Epithelial cell of proximal tubule (primary cell): Measurements from ENCODE around the gene TMEM130. TPM values are rescaled to one million over a fixed set of nuclear protein-coding genes. Genes with fewer than 3 reads are reported as not detected.

ENCODE experiments used
- DNase-seq: peaks from one replicate; pipeline ENCODE4 v3.0.0-alpha.2; 2011; ENCODE audit warnings: low read depth
- H3K4me3 ChIP-seq: 2 replicates; pipeline ENCODE4 v1.5.1; 2011; ENCODE audit warnings: low read depth, mild to moderate bottlenecking, low read length
- total RNA-seq: library from RNA; depleted of rRNA; stranded (reverse); fragments of >200 nt; gene quantifications from 2 replicates; pipeline ENCODE4 v1.2.3, GENCODE V29; 2015
- TF ChIP-seq, protein P1 (sequence below): conservative IDR thresholded peaks from 2 replicates; pipeline ENCODE4 v1.5.1; 2012; ENCODE audit warnings: low read depth, mild to moderate bottlenecking, low read length

The TMEM130 gene
- total RNA-seq, 1 donor from 2014 or later, result 2.4 TPM

DNA sequence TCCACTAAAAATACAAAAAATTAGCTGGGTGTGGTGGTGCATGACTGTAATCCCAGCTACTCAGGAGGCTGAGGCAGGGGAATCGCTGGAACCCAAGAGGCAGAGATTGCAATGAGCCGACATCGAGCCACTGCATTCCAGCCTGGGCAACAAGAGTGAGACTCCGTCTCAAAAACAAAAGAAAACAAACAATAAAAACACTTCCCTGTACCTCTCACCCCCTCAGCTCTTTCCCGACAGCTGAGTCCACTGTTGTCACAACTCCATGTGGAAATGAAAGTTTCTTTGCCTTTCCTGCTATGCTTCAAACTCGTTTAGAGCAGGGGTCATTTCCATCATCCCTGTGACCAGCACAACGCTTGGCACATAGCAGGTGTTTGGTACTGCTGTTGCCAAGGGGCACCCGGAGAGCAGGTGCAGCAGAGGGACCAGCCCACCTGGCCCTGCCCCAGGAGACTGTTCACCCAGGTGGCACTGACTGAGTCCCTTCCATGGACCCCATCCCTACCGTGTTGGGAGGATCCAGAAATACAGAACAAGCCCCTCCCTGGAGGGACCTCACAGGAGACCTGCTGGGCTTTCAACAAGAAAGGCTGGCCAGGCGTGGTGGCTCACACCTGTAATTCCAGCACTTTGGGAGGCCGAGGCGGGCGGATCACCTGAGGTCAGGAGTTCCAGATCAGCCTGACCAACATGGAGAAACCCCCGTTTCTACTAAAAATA, 4.9 kb downstream of the TMEM130 start:
- H3K4me3 ChIP-seq, result no peak overlapping the region
- no peak for DNase-seq
- TF ChIP-seq, protein P1, sequence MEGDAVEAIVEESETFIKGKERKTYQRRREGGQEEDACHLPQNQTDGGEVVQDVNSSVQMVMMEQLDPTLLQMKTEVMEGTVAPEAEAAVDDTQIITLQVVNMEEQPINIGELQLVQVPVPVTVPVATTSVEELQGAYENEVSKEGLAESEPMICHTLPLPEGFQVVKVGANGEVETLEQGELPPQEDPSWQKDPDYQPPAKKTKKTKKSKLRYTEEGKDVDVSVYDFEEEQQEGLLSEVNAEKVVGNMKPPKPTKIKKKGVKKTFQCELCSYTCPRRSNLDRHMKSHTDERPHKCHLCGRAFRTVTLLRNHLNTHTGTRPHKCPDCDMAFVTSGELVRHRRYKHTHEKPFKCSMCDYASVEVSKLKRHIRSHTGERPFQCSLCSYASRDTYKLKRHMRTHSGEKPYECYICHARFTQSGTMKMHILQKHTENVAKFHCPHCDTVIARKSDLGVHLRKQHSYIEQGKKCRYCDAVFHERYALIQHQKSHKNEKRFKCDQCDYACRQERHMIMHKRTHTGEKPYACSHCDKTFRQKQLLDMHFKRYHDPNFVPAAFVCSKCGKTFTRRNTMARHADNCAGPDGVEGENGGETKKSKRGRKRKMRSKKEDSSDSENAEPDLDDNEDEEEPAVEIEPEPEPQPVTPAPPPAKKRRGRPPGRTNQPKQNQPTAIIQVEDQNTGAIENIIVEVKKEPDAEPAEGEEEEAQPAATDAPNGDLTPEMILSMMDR, result no peak

DNA sequence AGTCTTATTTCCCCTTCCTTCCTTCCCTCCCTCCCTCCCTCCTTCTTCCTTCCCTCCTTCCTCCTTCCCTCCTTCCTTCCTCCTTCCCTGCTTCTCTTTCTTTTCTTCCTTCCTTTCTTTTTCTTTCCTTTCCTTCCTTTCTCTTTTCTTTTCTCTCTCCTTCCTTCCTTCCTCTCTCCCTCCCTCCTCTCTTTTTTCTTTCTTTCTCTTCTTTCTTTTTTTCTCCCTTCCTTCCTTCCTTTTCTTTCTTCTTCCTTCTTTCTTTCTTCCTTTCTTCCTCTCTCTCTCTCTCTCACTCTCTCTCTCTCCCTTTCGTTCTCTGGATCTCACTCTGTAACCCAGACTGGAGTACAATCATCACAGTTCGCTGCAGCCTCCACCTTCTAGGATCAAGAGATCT, 6.2 kb downstream of the TMEM130 start:
- TF ChIP-seq, protein P1, result no peak
- no peak for DNase-seq
- H3K4me3 ChIP-seq, result no peak overlapping the region

DNA sequence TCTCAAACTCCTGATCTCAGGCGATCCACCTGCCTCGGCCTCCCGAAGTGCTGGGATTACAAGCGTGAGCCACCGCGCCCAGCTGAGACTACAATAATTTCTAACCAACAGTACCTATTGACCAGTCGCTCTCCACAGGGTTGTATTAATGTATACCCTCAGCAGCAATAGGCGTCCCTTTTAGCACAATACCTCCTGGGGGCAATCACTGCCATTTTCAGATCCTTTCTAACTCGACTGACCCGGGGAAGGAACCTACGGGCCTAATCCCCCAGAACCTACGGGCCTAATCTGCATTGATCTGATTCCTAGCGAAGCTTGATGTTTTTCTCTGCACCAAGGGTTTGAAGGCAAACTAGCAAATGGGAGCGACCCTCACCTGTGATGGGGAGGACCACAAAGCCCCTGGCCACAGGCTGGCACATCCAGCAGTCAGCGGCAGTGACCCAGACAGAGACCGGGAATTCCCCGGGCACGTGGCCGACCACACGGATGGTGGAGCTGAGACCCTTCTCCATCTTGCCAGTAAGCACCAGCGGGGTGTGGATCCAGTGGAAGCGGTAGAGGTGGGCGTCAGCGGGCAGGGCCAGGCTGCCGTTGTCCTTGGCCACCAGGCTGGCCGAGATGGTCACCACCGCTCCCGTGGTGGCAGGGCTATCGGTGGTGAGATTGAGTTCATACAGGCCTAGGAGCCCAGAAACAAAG, 6.9 kb downstream of the TMEM130 start:
- TF ChIP-seq, protein P1, result no peak
- no peak for DNase-seq
- no peak overlapping the region for H3K4me3 ChIP-seq

DNA sequence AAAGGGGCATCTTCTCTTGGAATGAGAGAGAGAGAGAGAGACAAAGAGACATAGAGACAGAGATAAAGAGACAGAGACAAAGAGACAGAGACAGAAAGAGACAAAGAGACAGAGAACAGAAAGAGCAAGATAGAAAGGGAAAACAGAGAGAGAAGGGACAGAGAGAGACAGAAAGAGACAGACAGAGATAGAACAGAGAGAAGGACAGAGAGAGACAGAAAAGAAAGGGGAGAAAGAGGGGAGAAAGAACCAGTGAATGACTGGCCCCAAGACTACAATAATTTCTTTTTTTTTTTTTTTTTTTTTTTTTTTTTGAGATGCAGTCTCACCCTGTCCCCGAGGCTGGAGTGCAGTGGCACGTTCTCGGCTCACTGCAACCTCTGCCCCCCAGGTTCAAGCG, 7.6 kb downstream of the TMEM130 start:
- DNase-seq, result no peak
- no peak overlapping the region for H3K4me3 ChIP-seq
- TF ChIP-seq, protein P1, result no peak

DNA sequence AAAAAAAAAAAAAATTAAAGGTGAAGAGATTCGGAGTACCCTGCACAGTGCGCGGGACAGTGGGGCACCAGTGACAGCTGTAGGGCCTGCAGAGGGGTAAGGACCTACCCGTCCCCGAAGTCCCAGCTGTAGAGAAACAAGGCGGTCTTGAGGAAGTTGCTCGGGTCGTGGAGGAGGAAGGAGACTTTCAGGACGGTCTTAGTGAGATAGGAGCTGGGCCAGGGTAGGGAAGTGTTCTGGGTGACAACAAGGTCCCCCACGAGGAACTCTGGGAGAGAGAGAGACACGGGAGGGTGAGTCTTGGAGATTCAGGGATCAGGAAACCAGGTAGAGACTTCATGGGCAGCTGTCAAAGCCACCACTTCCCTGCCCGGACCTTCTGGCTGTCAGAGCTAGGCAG, 9.7 kb downstream of the TMEM130 start:
- no peak for DNase-seq
- TF ChIP-seq, protein P1, result no peak
- H3K4me3 ChIP-seq, result no peak overlapping the region

DNA sequence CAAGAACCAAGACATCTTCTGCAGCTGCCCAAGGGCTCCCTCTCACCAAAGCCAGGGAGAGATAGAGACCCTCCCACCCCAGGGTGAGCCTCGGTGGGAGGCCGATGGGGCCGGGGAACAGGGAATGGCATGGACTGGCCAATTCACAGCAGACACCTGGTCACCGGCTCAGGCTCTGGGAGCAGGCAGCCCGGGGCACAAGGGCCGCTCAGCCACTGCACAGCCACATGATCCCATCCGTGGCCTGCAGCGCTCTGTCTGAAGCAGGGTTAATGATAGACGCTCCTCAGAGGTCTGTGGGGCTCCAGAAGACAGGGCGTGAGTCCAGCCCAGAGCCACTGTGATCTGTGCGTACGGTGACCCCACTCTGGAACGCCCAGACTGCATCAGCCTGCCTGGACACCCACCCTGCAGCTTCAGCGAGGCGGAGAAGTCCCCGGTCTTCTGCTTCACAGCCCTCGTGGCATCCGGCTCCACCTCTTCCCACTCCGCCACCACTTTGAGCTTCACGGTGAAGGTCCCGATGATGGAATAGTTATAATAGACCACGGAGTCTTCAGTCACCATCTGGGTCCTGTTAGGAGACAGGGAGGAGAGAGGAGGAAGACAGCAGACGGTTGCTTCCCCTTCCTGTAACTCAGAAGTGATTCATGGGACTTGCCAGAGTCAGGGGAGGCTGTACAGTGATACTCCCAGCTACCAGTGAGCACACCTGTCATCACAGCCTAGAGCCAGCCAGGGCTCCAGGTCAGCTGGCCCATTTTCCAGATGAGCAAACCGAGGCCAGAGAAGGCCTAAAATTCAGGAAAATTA, 14.0 kb downstream of the TMEM130 start:
- H3K4me3 ChIP-seq, result no peak overlapping the region
- no peak for DNase-seq
- TF ChIP-seq, protein P1, result no peak
